Gastrocnemius medialis (tissue), 4 donors: ENCODE measurements around the gene CCDC27.

Experiments used
- CTCF ChIP-seq, 5 experiments: fragments of 450-650 bp in 3 of 5; fragments of 200-600 bp in 2 of 5; sonication (generic) in 2 of 5; IDR thresholded peaks in 4 of 5; conservative IDR thresholded peaks in 1 of 5; 1 replicate in 4 of 5; 2 replicates in 1 of 5; pipeline ENCODE4 v1.5.1; 2016 to 2019; ENCODE audit warnings: antibody characterized with exemption in 5 of 5, mild to moderate bottlenecking in 3 of 5, moderate library complexity in 3 of 5
- POLR2A ChIP-seq, 2 donors: fragments of 450-650 bp; IDR thresholded peaks; one replicate each; pipeline ENCODE4 v1.6.1; 2017; ENCODE audit warnings: antibody characterized with exemption in 2 of 2, mild to moderate bottlenecking in 2 of 2, moderate library complexity in 2 of 2

GRCh38 chr1:3779265-3779911 is 27.1 kb downstream of the CCDC27 start:
- TF ChIP-seq CTCF (IDR thresholded peaks at IDR 0.05 in 4 of 5, conservative IDR thresholded peaks at IDR 0.05 in 1 of 5), result no peak
- TF ChIP-seq POLR2A (IDR thresholded peaks at IDR 0.05), result no peak
